H54 (cell line): ENCODE data around the gene FABP1.

Experiments used
- DNase-seq: peaks from one replicate; pipeline ENCODE4 v3.0.0; 2011; ENCODE audit warnings: low spot score, mixed read lengths; ENCODE audit not compliant: insufficient read length
- FAIRE-seq: peaks from 3 replicates; lab custom pipeline; 2011; peaks lifted over from hg19 to GRCh38; lab: Jason Lieb, UNC
- POLR2A ChIP-seq: IDR thresholded peaks from 2 replicates; pipeline ENCODE4 v1.6.1; 2011; ENCODE audit warnings: low read depth, mild to moderate bottlenecking, low read length

Gene FABP1

GRCh38 chr2:88148929-88149438 lies 21.1 kb upstream of the FABP1 start:
- DNase-seq (no peak), FAIRE-seq (no peak)
- no peak for TF ChIP-seq POLR2A

- TF ChIP-seq POLR2A = no peak
- DNase-seq = no peak
- FAIRE-seq = no peak
These were observed 19.3 kb upstream of the FABP1 start for GRCh38 chr2:88147145-88147544.

GRCh38 chr2:88146590-88146989 lies 18.7 kb upstream of the FABP1 start:
- DNase-seq (no peak), FAIRE-seq (no peak)
- no peak for TF ChIP-seq POLR2A

- TF ChIP-seq POLR2A = no peak
- FAIRE-seq (no peak), DNase-seq (no peak)
These were observed 17.1 kb upstream of the FABP1 start for GRCh38 chr2:88144914-88145497.

GRCh38 chr2:88144271-88144670 lies 16.4 kb upstream of the FABP1 start:
- DNase-seq (no peak), FAIRE-seq (no peak)
- no peak for TF ChIP-seq POLR2A

- no peak for DNase-seq
- TF ChIP-seq POLR2A = no peak
- no peak for FAIRE-seq
These were observed 14.1 kb upstream of the FABP1 start for GRCh38 chr2:88141952-88142351.

GRCh38 chr2:88139804-88140203 lies 11.9 kb upstream of the FABP1 start:
- TF ChIP-seq POLR2A = no peak
- no peak for FAIRE-seq

GRCh38 chr2:88139203-88139702 lies 11.4 kb upstream of the FABP1 start:
- FAIRE-seq = no peak
- no peak for DNase-seq
- no peak for TF ChIP-seq POLR2A

More at GRCh38 chr2:88139804-88140203, 11.9 kb upstream of the FABP1 start:
- no peak for DNase-seq

GRCh38 chr2:88137833-88138232 lies 10.0 kb upstream of the FABP1 start:
- no peak for DNase-seq
- no peak for FAIRE-seq
- TF ChIP-seq POLR2A = no peak

- FAIRE-seq = no peak
These were observed 9.0 kb upstream of the FABP1 start for GRCh38 chr2:88136817-88137216.

GRCh38 chr2:88133875-88134274 lies 6.0 kb upstream of the FABP1 start:
- FAIRE-seq = no peak
- TF ChIP-seq POLR2A = no peak

More at GRCh38 chr2:88136817-88137216, 9.0 kb upstream of the FABP1 start:
- TF ChIP-seq POLR2A = no peak
- DNase-seq = no peak

GRCh38 chr2:88131999-88132368 lies 4.1 kb upstream of the FABP1 start:
- DNase-seq = no peak
- no peak for FAIRE-seq
- TF ChIP-seq POLR2A = no peak

More at GRCh38 chr2:88133875-88134274, 6.0 kb upstream of the FABP1 start:
- no peak for DNase-seq

GRCh38 chr2:88131201-88131998 lies 3.5 kb upstream of the FABP1 start:
- DNase-seq = no peak
- no peak for FAIRE-seq
- no peak for TF ChIP-seq POLR2A

- no peak for TF ChIP-seq POLR2A
- no peak for DNase-seq
- no peak for FAIRE-seq
These were observed 1.6 kb upstream of the FABP1 start for GRCh38 chr2:88129313-88129959.
